CD4-positive, alpha-beta T cell treated with Interferon gamma for 1 hour (primary cell): ENCODE measurements around the gene MTA3.

ENCODE experiments used
- DNase-seq: peaks from one replicate; pipeline ENCODE4 v3.0.0-alpha.2; 2020

Gene MTA3

DNA sequence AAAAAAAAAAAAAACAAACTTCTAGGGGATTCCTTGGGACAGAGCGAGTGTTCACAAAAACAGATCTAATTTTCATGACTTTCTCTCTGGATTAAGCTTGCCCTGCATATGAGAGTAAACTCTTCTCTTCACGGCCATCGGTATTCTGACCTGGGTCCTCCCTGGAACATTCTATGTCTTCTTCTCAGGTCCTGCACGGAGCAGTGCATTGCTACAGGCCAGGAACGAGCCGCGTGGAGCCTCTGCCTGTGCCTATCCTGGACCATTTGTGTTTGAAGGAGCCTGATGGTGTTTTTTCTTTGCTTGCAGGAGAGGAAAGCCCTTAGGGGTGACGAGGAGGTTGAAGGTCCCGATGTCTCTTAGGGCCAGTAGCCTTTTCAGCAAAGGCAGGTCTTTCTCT lies 197.3 kb downstream of the MTA3 start:
- no peak for DNase-seq

DNA sequence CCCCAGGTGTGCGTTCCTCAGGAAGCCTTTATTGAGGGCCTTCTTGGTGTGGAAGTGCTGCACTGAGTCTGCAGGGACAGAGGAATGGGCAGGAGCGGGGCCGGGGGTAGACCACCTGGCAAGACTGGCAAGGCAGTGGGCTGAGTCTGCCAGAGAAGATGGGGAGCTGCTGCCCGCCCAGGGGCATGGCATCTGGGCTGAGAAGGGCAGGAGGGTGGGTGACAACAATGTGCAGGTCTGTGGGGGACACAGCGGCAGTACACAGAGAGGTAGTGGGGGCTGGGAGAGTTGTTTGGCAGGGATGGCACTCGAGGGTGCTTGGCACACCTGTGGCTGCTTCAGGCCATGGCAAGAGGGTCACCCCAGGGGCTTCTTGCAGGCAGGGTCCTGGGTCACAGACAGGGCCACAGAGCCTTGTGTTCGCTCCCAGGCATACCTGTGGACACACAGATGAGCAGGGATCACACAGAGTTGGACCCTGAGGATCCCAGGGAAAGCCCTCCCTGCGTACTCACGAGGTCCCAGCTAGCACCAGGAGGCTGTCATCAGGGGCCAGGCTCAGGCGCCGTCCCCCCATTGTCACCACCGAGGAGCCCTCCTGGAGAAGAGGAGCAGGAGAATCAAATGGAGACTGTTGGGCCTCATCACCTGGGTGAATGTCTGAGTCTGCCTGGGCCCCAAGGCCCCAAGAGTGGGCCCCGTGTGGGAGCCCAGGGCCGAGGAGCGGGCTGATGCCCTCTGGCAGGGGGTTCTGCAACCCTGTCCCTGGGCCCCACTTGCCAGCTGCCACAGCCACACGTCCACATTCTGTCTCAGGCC lies 198.9 kb downstream of the MTA3 start:
- DNase-seq: no peak

DNA sequence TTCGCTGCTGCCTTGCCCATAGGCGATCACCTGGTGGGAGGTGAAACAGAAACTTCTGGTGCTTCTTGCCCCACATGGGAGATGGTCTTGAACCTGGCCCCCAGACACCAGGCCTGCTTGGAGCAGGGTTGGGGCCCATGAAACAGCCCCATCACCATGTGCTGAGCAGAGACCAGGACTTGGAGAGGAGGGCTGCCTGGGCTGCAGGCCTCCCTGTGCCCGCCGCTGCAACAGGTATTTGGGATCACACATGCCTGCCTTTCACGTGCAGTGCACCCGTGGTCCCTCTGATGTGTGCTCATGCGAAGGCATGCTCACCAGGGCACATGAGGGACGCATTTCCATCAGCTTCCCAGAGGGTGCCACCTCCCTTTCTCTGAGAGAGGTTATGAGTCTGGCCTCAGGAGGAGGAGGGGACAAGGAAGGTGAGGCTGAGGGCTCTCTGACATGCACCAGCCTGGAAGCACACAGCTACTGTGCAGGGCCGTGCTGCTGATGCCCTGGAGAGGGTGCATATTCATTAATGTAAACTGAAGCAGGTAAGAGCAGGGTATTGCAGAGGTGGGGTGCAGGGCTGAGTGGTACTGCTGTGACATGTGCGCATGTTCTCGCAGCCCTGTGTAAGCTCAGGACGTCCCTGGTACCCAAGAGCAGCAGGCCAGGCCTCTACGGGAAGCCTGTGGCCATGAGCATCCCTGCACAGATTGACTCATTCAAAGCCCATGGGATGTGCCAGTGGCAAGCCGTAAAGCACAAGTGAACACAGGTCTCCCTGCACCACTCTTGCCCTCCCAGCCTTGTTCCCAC lies 199.7 kb downstream of the MTA3 start:
- no peak for DNase-seq

DNA sequence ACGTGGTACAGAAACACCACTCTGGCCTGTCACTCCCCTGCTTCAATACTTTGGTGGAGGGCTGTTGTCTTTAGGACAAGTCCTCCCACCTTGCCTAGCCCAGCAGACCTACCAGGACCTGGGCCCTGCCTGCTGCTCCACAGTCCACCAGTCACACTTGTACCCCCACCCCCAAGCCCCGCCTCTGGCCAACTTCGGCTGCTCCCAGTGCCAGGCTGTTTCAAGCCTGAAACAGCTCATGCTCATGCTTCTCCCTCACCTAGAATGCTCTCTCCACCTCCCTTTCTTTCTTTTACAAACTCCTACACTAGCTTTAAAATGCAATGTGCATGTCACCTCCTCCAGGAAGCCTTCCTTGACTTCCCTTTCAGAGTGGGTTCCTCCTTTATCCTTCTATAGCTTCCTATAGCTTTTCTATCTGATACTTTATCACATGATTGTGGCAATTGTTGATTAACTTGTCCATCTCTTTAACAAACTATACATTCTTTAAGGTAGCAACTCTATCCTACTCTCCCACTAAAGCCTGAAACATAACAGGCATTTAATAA lies 200.3 kb downstream of the MTA3 start:
- DNase-seq: no peak

DNA sequence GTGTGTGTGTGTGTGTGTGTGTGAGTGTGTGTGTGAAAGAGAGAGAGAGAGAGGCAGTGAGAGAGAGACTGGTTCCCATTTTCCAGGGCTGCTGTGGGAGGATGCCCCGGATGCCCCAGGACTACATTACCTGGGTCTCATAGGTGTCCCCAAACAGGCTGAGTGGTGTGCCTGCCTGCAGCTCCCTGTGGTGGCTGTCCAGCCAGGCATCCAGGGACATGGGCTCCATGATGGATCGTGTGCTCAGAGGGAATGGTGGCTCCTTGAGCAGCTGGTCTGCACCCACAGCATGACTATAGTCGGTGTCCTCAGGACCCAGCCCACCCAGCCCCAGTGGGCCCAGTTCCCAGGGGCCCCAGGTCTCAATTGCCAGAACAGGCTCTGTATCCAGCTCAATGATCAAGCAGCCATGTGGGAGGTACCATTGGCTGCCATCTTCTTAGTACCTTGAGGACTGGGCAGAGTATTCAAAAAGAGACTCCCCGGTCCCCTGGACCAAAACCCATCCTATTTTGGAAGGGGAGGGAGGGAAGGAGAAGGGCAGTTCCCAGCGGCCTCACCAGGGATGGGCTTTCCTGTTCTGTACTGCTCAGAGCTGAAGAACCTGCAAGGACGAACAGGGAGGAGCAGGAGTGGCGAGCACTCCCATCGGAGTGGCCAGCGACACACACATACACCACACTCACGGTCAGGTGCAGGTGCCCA lies 201.3 kb downstream of the MTA3 start:
- no peak for DNase-seq

DNA sequence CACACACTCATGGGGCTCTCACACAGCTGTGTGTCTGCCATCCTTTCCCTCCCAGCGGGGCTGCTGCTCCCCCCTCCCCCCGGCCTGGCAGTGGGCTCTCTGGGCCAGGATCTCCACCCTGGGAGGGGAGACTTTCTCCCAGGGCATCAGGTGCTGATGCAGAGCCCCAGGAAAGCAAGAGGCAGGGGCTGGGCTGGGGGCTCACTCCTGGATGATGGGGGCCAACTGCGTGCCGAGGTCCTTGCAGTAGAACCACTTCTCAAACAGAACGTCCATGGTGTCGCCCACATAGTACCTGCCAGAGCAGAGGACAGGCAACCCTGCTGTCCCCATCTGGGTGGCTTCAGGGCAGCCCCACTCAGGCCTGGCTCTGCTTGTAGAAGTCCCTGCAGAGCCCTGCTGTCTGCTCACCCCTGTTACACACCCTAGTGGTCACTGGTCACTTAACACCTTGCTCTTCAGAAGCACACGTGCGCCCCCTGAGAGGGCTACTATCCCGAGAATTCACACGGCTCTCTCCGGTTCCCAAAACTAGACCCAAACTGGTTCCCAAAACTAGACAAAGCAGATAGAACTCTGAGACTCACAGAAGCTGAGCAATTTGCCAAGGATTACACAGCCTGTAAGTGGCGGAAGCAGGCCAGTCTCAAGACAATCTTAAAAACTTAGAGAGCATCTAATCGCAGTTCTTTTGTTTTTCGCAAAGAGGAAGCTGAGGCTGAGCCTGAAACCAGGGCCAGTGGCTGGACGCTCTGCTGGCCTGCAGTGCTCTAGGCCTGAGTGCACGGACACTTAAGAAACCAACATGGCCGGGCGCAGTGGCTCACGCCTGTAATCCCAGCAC lies 202.1 kb downstream of the MTA3 start:
- DNase-seq: no peak

DNA sequence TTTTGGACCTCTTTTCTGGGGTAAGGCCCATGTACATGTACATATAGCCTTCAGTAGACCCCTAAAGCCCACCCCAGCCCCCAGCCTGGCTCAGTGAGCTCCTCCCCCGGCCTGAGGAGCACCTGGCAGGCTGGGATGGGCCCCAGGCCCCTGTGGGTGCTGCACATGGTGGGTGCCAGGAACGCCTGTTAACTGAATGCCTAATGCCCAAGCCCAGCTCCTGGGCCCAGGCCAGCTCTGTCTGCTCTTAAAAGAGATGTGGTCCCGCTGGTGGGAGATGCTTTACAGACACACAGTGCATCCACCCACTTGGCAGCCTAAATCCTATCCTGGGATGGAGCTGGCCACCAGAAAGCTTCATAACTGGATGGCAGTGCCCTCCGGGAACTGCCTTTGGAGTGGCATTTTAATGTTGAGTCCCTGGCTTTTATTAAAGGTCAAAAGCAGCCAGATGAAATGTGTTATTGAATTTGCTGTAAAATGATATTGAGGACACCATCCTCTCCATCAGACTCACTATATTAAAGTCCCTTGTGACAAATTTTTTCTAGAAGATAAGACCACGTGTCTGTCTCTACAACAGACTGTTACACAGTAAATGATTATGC lies 203.2 kb downstream of the MTA3 start:
- no peak for DNase-seq

DNA sequence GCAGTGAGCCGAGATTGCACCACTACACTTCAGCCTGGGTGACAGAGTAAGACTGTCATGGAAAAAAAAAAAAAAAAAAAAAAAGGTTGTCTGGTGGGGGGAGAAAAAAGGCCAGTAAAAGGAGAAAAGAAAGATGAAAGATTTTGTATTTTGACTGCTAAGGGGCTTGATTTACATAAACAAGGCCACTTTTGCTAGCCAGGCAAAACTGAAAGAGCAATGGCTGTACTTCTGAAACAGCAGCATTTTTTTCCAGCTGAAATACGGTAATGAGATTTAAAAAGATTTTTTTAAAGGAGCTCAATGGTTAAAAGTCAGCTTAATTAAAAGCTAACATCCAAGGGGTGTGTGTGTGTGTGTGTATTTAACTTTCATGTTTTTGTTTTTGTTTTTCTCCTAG lies 206.8 kb downstream of the MTA3 start:
- no peak for DNase-seq

DNA sequence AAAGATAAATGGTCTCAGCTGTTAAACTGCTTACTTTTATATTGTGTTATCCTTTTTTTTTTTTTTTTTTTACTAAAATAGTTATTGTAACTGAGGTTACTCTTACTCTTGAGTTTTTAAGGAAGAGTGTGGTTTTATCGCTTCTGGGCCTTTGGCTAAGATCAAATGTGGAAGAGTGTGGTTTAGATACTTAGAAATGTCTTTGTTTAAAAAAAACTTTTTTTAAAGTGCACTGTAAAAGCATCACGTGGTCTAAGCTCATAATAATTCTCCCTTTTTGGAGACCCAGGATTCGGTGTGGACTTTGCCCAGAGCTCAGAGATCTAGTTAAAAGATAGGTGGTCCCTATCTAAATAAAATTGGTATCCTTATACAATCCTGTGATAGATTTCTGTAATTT lies 207.4 kb downstream of the MTA3 start:
- DNase-seq: no peak

DNA sequence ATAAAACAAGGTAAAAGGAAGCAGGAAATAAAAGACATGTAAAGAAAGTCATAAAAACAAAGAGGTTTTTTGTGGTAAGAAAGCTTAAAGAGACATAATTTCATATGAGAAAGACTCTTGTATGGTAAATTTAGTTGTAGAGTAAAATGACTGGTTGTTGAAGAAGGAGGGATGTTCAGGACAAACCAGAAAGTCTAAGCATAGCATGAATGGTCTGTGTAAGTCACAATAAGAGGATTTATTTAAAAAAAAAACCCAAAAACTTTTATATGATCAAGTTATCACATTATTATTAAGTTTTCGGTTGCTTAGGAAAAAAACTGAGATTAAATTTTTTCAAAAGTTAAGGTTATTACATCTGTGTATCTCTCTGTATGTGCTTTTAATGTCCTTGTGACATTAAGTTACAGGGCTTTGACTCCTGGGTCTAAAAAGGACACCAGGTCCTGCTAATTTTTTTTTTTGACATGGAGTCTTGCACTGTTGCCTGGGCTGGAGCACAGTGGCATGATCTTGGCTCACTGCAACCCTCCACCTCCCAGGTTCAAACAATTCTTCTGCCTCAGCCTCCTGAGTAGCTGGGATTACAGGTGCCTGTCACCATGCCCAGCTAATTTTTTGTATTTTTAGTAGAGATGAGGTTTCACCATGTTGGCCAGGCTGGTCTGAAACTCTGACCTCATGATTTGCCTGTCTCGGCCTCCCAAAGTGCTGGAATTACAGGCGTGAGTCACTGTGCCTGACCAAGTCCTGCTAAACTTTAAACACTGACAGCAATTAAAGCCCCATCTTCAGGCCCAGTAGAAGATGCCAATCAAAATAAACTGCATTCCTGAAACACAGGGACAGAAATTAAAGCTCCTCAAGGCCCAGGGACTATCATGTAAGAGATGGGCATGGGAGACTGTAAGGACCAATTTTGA lies 209.7 kb downstream of the MTA3 start:
- no peak for DNase-seq

DNA sequence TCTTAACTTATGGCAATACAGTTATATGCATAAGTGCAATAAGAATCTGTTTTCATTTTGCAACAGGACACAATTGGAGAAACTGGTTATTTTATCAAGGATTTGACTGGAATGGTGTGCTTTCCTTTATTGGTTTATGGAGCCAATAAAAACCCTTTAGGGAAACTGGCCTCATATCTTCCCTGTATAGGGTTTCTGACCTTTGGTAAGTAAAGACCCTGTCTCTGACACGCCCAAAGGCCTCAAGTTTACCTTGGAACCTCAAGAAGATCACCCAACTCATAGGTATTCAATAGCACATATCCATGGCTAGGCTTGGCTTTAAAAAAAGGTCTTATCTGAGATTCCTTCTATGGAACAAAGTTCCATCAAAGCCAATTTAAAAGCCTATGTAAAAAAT lies 212.7 kb downstream of the MTA3 start:
- no peak for DNase-seq

DNA sequence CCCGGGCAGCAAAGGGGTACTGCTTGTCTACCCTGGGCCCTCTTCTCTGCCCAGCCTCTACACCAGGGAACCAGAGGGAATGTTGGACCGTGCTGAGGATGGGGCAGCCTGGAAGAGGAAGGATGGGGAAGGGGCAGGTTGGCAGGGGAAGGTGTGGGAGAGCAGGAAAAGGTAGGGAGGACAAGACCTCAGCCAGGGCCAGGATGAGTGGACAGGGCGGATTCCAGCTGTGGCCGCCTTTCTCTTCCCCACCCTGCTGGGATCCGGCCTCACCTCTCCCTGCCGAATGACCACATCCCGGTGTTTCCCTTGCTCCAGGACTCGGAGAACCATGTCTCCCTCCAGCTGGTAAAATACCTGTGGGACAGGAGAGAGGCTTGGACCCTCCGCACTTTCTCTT lies 215.1 kb downstream of the MTA3 start:
- no peak for DNase-seq

DNA sequence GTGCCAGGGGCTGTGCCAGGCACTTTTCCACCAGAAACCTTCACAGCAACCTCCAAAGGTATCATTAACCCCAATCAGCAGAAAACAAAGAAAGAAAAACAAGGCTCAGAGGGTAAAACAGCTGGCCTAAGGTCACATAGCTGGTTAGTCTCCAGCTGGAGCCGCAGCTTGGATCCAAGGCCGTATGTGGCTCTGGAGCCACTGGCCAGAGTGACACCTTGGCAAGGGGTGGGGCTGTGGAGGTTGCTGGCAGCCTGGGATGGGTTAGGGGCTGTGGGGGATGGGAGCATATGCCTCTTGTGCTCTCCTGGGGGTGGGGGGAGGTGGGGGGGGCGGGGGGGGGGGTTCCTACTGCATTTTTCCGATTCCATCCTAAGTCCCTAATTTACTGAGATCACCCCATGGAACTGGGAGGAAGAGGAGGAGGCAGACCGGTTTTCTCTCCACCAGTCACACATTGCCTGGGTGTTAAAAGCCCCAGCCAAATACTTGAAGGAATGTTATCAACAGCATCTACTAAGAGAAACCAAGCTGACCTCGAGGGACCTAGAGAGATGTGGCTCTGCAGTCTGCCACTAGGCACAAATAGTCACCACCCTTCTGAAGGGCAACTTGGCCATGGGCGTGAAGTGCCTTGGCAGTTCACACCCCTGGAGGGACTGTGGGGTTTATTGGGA lies 215.9 kb downstream of the MTA3 start:
- no peak for DNase-seq

DNA sequence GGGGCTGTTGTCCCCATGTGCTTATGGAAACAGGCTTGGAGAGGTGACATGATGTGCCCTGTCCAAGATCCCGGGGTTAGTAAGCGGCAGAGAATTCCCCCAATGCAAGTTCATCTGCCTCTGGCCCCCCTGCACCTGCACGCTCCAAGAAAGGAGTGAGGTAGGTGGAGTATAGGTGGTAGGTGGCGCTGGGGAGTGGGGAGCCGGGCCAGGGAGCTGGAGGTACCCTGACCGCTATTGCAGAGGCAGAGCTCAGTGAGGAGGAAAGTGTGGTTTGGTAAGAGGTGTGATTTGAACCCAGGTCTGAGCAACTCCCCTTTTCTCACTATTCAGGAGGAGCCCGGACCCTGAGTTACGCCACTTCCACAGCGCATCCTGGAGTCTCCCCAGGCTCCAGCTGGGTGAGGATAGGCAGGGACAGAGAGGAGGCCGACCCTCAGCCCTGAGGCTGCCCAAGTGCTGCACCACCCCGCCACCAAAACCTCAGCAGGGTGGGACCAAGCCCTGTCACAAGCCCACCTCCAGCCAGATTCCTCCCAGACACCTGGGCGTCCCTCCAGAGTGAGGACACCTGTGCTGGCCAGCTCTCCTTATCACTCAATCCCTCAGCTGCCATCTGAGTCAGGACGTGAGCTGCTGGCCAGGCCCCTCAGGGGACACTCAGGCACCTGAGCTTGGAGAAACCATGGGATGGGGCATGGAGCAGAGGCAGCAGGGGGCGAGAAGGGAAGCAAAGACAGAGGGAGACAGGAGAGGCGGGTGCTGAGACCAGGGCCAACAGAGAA lies 218.3 kb downstream of the MTA3 start:
- no peak for DNase-seq

DNA sequence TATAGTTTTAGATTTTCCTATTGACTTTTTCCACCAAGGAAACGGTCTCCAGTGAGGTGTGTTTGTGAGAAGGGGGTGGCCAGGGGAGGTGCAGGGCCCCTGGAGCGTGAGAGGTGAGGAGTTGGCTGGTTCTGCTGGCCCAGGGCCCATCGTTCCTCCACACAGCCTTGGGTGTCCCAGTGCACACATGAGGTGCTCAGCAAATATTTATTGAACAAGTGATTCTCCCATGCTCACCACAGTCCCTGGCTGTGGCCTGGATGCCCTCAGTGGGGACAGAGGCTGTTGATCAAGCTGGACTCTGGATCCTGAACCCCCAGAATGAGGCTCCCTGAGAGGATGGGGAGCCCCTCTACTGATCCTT lies 219.0 kb downstream of the MTA3 start:
- DNase-seq: no peak

DNA sequence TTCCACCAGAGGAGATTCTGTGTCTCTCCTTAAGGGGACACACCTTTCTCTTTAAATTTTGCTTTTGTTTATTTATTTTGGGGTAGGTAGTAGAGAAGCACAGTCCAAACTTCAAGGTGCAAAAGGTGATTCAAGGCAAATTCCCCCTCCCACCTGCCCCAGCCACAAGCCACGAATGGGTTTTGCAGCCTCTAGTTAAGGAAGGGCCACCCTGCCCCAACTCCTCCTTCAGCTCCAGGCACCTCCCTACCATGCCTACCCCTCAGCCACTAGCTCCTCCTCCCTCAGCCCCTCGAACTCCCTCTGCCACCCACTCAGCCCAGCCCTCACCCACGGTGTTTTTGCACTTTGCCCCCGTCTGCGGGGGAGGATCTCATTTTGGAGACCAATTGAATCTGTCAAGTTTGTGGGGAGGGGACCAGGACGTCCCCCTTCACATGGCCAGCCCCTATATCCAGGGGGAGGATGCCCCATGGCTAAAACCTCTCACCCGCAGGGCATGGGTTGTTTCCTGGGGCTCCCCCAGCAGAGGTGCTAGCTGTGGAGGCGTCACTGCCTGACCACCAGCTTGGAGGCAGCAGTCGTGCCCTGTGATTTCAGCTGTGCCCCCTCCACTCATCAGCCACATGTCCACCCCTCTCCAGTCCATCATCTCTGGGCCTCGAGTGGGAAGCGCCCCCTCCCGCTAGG lies 219.5 kb downstream of the MTA3 start:
- no peak for DNase-seq

DNA sequence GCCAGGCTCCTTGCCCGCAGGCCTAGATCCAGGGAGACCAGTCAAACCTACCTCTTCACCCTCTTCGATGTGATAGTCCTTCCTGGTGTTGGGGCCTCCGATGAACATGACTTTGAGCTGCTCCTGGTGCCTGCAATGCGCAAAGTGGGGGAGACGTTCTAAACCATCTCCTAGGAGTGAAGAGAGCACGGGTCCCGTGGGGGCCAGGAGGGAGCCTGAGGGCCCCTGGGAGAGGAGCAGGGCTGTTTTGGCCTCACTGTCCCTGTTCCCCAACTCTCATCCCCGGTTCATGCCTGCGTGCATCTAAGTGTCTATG lies 220.0 kb downstream of the MTA3 start:
- DNase-seq: no peak

DNA sequence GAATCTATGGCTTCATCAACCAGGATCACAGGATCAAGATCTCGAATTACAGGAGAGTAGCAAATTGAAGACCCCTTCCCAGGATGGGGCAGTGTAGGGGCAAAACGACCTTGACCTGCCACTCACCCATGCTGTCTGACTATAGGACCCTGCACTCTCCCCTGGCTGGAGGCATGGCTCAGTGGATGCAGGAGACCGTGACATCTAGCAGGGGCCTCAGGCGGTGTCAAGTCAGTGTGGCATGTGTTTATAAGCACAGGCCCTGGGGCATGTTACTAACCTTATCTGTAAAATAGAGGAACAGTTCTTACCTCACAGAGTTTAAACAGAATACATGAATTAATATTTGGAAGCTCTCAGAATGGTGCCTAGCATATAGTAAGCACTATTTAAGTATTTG lies 220.4 kb downstream of the MTA3 start:
- DNase-seq: no peak

DNA sequence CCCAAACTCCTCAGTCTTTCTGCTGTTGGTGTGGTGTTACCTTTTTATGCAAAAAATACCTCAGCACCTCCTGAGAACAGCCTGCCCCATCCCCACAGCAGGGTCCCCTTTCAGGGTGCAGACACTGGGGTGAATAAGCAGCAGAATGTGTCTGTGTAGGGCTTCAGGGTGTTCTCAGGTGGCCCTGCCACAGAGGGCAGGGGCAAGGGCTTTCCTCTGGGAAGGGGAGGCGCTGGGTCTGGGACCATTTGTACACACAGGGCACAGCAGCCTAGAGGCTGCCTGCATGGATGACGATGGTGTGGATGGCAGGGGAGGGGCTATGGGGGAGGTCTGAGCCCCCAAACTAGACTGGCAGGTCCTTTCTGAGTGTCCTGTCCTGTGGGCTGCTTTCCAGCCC lies 221.3 kb downstream of the MTA3 start:
- no peak for DNase-seq
